Daoy (cell line): ENCODE results near the gene MTOR. TPM values are rescaled to one million over a fixed set of nuclear protein-coding genes. Genes with fewer than 3 reads are reported as not detected.
"Not testable (repeated sequence)": the region's sequence is repeated elsewhere in the genome, so short reads cannot be mapped to it uniquely, and the experiment has no call there.

Experiments used
- DNase-seq: peaks from one replicate; pipeline ENCODE4 v3.0.0-alpha.2; 2015; ENCODE audit warnings: low read depth
- total RNA-seq: library from RNA; depleted of rRNA; stranded (reverse); fragments of >200 nt; shearing (Covaris generic); gene quantifications from 2 replicates; pipeline ENCODE4 v1.2.3, GENCODE V29; 2014; rRNA removed

MTOR gene
- 34.8 and 42.5 TPM in 2 replicates for total RNA-seq

DNA sequence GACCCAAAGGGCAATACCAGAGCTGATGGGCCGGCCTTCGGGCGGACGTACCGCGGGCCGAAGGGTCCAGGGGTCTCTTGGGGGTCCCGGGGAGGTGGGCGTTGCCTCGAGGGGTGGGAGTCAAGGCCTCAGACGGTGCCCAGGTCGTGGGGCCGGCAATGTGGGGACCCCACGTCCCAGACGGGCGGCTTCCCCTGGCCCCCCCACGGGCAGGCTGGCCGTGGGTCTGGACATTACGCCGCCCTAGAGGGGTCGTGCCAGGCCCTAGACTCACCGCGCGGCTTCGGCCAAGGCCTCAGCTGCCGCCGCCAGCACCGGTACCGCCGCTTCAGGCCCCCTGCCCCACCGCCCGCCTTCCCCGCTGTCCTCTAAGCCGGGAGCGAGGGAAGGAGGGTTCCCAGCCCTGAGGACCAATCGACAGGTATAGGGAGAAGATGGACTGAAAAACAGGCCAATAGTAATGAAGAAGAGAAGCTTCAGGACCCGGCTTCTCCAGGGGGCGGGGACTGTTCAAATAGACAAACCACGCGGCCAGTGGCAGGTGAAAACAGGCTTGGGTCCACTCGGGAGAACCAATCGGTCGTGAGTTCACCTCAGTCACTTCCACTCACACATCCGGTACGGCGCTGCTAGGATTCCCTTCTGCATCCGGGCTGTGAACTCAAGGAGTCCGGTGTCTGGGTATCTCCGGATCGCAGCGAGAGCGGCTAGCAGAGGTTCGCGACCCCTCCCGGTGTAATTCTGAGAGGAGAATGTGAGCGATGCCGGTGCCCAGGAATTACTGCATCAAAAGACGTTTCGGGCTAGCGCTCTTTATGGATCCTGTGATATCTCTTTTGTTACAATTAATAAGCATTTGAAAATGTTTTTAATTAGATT is at the start of gene MTOR:
Gene MTOR, minus strand, starts transcription at position 381 of the 879 bp plus-strand sequence. CDS start 3,142 bp downstream, outside the sequence.
- DNase-seq: peak; percentile 100

DNA sequence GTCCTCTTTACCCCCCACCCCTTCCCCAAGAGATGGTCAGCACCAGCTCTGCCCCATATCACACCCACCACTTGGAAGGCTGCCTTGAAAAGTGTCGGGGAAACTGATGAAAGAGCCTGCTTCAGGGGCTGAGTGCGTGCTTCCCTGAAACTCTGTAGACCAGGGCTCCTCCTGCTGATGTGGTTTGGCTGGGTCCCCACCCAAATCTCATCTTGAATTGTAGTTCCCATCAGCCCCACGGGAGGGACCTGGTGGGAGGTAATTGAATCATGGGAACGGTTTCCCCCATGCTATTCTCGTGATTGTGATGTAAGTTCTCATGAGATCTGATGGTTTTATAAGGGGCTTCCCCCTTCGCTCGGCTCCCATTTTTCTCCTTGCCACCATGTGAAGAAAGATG is 47.0 kb upstream of the MTOR start:
- no peak for DNase-seq

DNA sequence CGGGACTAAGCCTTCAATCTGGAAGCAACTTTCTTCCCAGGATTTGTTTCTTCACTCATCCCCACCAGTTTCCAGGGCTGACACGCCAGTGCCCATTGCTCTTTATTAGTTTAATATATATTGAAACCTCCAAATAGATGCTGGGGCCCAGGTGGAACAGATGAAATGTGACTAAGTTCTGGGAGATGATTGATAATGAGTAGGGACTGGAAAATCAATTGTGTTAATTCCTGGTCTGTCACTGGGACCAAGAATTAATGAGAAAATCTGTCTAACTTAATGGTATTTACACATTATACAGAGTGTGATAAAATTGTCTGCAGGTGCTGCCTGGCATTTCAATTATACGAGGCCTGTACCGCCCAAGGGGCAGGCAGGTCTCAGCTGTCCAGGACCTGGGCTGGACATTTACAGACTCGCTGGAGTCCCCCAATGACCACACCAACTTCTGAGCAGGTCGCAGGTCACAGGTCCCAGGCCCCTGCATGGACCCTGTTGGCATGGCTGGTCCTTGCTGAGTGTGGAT is 46.4 kb upstream of the MTOR start:
- DNase-seq: no peak

DNA sequence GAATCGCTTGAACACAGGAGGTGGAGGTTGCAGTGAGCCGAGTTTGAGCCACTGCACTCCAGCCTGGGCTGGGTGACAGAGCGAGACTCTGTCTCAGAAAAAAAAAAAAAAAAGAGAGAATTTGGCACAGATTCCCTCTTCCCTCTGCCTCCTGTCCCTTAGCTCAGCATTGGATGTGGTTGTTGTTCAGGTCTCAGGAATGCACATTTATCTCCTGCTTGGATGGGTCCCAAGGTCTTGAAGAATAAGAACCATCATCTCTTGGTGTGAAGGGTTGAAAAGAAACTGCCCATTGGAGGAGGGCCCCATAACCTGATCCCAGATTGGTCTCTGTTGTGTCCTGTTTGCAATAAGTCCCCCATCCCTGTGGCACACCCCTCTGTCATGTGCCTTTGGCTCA is 45.5 kb upstream of the MTOR start:
- DNase-seq: no peak

DNA sequence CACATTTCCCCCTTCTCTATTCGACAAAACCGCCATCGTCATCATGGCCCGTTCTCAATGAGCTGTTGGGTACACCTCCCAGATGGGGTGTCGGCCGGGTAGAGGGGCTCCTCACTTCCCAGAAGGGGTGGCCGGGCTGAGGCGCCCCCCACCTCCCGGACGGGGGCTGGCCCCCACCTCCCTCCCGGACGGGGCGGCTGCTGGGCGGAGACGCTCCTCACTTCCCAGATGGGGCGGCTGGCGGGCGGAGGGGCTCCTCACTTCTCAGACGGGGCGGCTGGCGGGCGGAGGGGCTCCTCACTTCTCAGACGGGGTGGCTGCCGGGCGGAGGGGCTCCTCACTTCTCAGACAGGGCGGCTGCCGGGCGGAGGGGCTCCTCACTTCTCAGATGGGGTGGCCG is 43.2 kb upstream of the MTOR start:
- not testable (repeated sequence) for DNase-seq

DNA sequence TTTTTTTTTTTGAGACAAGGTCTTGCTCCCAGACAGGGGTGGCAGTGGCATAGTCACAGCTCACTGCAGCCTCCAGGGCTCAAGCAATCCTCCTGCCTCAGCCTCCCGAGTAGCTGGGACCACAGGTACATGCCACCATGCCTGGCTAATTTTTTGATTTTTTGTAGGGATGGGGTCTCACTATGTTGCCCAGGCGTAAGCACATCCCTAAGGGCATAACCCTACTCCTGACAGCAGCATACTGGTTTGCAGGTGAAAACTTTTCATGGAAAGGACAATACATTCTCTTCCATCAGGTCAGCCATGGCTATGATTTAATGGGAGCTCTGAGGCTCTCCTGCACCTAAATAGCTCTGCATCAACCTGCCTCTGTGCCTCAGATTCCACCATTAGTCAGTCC is 40.0 kb upstream of the MTOR start:
- DNase-seq: no peak

DNA sequence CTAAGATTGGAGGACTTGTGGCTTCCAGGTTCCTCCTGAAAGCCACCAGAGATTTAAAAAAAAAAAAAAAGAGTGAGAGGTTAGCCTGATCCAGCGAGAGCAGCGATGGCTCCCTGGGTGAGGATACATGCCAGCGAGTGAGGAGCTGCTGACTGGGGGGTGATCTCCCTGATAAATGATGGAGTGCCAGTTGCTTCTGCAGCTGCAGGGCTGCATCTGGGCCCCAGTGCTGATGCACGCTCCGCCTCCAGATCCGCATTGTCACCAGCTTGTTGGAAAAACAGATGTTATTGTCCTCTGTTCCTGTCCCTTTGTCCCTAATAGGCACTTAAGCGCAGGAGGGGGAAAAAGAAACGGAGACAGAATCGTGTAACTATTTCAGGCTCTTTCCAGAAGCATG is 39.2 kb upstream of the MTOR start:
- DNase-seq: no peak

DNA sequence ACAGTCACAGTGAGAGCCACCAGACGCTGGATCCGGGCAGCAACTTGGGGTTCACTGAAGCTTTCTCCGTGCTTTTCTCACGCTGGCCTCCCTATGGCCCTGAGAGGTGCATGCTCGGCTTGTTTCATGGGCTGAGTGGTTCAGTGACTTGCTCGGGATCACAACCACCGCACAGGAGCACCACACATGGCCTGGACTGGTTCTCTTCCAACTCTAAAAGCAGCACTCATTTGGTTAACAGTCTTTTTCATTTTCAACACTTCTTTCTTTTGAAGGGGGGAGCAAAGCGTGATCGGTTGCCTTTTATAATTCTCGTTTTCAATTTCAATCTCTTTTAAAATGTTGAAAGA is 36.8 kb upstream of the MTOR start:
- no peak for DNase-seq

DNA sequence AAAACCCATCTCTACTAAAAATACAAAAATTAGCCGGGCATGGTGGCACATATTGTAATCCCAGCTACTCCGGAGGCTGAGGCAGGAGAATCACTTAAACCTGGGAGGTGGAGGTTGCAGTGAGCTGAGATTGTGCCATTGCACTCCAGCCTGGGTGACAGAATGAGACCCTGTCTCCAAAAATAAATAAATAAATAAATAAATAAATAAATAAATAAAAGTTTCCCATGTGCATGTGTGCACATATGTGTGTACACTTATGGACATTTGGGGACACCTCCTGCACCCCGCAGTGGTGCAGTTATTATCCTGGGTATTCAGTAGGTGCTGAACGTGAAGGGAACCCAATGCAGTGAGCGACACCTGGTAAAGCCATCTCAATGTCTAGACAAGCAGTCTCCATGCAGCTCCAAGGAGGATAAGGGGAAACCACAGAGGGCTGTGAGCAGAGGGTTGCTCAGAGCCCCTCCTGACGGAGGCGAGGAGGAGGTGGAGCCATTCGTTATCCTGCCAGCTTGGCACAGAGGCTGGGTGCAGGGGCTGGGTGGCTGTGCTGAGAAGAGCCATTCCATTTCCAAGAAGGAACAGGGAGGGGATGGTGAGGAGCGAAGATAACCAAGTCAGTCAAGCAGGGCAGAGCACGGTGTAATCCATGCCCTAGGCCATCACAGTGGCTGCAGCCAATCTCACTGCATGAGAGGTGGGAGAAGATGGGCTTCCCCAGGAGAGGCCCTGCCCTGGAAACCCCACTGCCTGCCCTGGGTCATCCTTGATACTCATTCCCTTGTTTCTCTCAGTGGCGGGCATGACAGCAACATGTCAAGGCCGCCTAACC is 36.3 kb upstream of the MTOR start:
- no peak for DNase-seq

DNA sequence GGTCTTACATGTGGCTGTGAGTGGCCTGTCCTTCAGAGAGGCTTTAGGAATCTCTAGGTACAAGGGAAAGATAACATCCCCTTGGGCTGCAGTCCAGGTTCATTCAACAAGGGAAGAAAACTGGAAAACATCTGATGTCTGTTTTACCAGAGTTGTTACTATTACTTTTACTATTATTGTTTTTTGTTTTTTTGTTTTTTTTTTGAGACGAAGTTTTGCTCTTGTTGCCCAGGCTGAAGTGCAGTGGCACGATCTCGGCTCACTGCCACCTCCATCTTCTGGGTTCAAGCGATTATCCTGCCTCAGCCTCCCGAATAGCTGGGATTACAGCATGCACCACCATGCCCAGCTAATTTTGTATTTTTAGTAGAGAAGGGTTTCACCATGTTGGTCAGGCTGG is 35.4 kb upstream of the MTOR start:
- DNase-seq: not testable (repeated sequence)

DNA sequence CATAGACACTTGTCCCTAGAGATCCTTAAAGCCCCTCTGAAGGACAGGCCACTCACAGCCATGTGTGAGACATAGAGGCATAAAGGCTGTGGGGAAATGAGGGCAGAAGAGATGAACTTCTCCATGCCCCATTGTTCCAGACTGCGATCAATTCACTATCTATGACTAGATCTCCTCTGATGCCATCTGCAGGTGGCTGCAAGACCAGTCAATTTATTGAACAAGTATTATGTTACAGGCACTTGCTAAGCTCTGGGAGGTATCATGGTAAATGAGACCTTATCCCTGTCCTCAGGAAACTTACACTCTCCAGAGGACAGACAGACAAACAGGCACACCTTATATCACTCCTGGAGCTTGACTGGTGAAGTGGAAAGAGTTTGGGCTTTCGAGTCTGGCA is 33.6 kb upstream of the MTOR start:
- no peak for DNase-seq

DNA sequence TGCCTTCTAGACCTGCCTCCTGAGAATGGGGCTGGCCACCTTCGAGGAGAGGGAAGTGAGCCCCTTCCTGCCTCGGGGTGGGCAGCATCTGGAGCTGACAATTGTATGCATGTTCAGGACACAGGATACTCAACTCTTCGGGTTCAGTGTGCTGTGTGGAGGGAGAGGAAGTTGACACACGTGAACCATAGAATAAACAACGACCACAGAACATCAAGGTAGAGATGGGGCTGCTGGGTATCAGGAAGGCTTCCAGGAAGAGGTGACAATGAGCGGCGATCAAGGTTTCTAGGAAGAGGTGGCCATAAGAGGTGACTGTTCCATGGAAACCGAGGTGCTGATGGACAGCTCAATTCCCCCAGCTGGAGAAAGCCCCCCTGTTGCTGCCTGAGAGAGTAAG is 32.6 kb upstream of the MTOR start:
- no peak for DNase-seq

DNA sequence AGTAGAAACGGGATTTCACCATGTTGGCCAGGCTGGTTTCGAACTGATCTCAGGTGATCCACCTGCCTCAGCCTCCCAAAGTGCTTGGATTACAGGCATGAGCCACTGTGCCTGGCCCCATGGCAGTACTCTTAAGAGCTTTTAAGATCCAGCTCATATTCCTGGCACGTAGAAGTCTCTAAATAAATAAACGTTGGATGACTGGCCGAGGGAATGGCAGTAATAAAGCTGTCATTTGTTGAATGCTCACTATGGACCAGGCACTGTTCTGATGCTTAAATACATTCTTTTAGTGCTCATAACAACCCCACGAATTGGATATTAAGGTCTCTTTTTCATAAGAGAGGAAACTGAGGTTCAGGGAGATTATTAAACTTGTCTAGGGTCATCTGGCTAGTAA is 31.5 kb upstream of the MTOR start:
- no peak for DNase-seq

DNA sequence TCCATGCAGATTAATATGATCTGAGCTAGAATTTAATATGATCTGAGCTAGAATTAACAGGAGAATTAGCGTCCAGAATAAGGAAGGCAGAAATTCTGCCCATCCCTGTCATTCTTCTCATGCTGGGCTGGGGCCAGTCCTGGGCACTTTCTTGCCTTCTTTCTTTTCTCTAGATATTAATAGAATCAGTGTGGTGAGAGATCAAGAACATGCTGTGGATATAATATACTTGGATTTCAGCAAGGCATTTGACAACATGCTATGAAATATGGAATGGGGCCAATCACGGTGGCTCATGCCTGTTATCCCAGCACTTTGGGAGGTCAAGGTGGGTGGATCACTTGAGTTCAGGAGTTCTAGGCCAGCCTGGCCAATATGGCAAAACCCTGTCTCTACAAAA is 28.7 kb upstream of the MTOR start:
- no peak for DNase-seq

DNA sequence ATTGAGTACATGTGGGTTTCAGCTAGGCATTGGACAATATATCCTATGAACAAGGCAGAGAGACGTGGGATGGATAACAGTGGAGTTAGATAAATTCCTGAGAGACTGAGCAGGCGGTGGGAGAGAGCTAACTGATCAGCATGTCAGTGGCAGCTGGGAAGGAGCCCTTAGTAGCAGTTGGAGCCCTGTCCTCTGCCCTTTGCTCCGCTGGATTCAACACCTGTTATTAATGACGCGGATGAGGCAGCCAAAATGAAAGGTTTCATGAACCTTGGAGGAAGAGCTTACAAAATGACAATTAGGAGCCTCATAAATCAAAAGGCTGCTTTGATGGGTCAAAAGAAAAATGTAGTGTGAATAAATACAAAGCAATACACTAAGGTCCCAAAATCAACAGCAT is 26.7 kb upstream of the MTOR start:
- DNase-seq: no peak

DNA sequence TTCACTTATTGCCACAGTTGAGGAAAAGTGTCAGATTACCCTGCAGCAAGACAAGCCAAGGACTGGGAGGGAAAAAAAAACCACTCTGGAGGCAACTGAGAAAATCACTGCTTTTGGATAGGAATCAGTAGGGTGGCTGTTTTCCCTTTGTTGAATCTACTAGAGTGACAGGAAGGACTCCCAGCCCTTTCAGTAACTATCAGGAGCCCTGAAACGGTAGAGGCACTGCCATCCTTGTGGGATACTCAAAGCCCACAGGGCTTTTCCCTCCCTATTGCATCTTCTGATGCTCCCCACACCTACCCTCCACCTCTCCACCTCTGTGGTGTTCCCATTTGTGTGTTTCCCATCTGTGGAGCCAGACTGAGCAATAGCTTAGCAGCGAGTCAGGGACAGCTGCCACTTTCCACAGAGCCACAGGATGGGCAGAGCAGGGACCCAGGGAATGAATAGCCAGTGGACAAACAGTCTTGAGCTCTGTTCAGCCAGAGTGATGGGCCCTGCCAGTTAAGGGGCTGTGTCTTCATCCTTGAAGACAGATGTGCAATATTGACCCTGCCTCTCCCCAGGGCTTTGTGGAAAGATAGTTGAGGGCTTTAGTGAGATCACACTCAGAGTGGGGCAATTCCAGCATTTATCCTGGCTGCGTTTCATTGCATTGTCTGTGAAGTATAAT is 24.5 kb upstream of the MTOR start:
- DNase-seq: no peak

DNA sequence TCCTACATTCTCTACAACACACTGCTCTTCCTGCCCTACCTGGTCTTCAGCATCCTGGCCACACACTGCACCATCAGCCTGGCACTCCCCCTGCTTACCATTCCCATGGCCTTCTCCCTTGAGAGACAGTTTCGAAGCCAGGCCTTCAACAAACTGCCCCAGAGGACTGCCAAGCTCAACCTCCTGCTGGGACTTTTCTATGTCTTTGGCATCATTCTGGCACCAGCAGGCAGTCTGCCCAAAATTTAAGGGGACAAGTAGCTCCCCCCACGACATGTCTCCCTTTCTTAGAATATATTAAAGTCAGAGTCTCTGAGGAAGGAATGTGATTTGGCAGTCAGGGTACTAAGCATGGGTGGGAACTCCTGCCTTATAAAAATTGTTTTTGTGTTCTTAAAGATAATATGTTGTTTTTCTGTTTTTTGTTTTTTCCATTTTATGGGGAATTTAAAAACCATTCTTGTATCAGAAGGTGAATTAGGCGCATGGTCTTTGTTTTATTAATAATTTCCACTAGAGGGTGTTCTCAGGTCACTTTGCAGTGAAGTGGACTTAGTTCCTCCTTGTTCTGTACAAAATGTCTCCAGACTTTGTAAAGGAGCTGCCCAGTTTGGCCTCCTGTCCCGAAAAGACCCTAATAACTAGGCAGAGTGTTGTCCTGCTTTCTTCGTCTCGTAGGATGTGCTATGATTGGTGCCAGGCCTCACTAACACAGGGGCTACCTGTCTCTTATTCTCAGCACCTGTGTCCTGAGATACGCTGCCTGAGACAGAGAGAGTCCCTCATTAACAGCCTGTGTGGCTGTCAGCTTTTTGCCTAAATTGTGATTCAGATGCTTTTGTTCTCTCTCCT is 23.8 kb upstream of the MTOR start:
- no peak for DNase-seq

DNA sequence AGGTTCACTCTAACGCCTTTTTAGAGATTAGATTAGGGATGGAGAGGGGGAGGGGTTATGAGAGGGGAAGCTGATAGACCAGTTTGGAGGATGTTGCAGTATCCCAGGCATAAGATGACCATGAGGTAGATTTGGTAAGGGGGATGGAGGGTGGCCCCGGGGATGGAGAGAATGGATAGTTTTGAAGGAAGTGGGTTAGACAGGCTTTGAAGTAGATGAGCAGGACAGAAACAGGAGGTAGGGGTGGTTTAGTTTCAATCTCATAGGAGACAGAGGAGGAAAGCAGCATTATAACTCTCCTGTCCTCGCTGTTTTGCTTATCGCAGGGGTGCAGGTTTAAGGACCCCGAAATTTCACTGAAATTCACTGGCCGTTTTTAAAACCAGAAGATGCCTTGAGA is 22.4 kb upstream of the MTOR start:
- DNase-seq: no peak

DNA sequence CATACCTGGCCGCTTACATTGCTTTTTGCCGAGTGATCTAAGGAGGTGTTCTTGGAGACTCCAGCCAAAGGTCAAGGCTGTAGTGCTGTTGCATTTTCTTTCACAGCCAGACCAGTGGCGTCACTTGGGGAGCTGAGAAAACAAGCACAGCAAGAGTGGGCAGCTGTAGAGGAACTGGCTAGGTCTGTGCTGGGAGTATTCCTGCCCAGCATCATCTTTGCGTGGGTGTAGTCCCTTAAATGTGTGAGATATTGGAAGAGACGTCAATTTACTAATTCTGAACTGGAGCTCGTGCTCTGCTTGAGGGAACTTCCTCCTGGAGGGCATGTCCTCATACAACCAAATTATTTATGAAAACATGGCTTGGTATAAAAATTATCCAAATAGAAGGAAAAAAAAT is 20.8 kb upstream of the MTOR start:
- DNase-seq: no peak

DNA sequence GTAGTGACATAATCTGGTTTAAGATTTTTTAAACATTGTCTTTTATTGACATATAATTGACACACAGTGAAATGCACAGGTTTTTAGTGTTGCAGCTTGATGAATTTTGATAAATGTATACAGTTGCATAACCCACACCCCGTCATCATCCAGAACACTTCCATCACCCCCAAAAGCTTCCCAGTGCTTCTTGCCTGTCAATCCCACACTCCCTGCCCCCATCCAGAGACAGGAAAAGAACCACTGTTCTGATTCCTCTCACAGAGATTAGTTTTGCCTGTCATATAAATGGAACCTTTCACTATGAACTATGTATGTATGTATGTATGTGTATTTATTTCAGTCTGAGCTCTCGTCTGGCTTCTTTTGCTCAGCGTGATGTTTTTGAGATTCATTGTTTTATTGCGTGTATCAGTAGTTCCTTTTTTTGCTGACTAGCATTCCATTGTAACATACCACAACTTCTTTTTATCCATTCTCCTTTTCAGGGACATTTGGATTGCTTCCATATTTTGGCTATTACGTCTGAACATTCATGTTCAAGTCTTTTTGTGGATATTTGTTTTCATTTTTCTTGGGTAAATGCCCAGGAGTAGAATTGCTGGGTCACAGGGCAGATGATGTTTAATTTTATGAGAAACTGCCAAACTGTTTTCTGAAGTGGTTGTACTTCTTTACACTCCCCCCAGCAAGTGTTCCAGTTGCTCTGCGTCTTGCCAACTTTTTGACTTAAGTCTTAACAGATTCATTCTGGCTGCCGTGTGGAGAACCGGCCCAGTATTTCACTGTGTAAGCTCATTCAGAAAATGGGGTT is 19.4 kb upstream of the MTOR start:
- DNase-seq: peak; percentile 55
